ENCODE measurements around the gene MRPL12. TPM values are rescaled to one million over a fixed set of nuclear protein-coding genes. Genes with fewer than 3 reads are reported as not detected.

MRPL12 gene
- total RNA-seq, result 7.2 and 10.0 TPM in 2 replicates

GRCh38 chr17:81702934-81703746 lies at the start of gene MRPL12:
MRPL12 (plus strand) TSS chr17:81703367; CDS start chr17:81703502, 135 bp downstream.

DNA sequence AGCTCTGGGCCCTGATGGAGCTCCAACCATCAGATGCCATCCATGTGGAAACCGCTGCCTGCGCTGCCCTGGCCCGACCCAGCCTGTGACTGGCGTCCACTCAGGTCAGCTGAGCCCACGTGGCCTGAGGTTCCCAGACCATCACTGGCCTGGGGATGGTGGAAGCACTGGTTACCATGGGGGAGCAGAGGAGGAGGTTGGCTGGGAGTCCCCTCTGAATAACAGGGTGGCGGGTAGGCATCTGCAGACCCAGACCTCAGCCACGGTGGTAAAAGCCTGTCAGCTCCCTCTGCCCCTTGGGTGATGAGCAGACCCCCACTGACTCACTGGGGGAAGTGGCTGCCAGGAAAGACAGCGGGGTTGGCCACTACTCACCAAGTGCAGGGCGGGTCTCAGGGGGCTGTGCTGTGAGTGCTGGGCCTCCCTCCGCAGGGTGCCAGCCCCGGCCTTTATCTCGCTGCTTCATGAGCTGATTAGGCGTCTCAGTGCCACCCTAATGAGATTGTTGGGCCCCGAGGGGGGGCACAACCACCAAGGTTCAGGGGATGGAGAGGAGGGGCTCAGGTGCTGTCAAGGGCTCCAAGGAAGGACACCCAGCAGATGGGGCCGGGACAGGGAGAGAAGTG lies 46.9 kb upstream of the MRPL12 start, which contains the start of gene PDE6G:
PDE6G (minus strand) TSS at position 425 of the 626 bp plus-strand sequence. CDS start 3,237 bp downstream, outside the sequence.

DNA sequence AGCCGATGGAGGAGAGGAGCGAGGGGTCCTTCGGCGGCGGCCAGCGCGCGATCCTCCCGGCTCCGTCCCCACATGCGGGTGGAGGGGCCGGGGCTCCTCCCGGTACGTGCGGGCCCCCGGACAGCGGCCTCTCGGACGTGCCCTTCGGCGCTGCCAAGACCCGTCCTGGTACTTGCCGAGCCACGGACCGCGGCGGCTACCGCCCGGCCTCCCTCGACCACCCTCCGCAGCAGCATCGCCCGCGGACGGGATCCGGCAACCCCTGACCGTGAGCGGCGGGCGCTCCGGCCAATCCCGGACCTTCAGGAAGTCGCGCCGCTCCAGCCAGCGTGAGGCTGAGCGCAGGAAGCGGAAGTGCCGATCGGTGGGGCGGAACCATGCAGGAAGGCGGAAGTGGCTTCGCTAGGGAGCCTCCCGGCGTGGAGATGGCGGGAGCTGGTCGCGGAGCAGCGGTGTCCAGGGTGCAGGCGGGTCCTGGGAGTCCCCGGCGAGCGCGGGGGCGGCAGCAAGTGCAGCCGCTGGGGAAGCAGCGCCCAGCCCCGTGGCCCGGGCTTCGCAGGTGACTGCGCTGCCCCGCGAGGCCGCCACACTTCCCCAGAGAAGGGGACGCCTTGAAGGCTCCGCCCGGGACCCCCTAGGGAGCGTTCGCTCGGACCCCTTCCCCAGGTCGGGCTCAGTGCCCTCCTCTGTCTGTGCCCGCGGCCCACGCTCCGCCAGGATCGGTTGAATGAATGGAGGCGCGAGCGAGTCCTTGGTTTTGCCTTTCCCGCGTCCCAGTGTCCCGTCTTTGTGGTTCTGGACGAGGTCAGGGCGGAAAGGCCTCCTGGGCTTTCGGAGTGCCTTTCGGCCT lies 36.6 kb upstream of the MRPL12 start, which contains the start of the genes CCDC137 and OXLD1:
CCDC137 (plus strand) TSS at position 396 of the 850 bp plus-strand sequence; CDS start at position 426, 30 bp downstream.
OXLD1 (minus strand) TSS at position 264 of the 850 bp plus-strand sequence; CDS start at position 236, 28 bp downstream.

GRCh38 chr17:81683584-81684441 lies 19.4 kb upstream of the MRPL12 start, which contains the start of the genes ARL16 and HGS:
ARL16 (minus strand) TSS chr17:81683797; CDS start chr17:81683753, 44 bp downstream.
HGS (plus strand) TSS chr17:81684011; CDS start chr17:81684067, 56 bp downstream.

GRCh38 chr17:81711814-81712467 lies 8.8 kb downstream of the MRPL12 start, which contains the start of gene SLC25A10:
SLC25A10 (plus strand) TSS chr17:81712284; CDS start chr17:81712427, 143 bp downstream.

Other genes starting within 250 kb of the MRPL12 start
- 10,617 and 11,641 TPM in 2 replicates for gene ACTG1, start 190.6 kb upstream of the MRPL12 start, total RNA-seq
- 2.0 and 11.0 TPM in 2 replicates for gene FSCN2, start 175.0 kb upstream of the MRPL12 start, total RNA-seq
- 19.3 and 22.9 TPM in 2 replicates for gene FAAP100, start 151.0 kb upstream of the MRPL12 start, total RNA-seq
- gene NPLOC4, start 66.3 kb upstream of the MRPL12 start, total RNA-seq, result 91.2 and 127 TPM in 2 replicates
- gene TSPAN10, start 66.2 kb upstream of the MRPL12 start, total RNA-seq, result 3.6 TPM in 2 replicates
- not detected in 2 replicates for gene PDE6G, start 46.8 kb upstream of the MRPL12 start, total RNA-seq
- 21.6 and 23.7 TPM in 2 replicates for gene OXLD1, start 36.8 kb upstream of the MRPL12 start, total RNA-seq
- 5.4 and 6.8 TPM in 2 replicates for gene CCDC137, start 36.6 kb upstream of the MRPL12 start, total RNA-seq
- 17.1 and 18.2 TPM in 2 replicates for gene ARL16, start 19.6 kb upstream of the MRPL12 start, total RNA-seq
- gene HGS, start 19.4 kb upstream of the MRPL12 start, total RNA-seq, result 75.7 and 112 TPM in 2 replicates
- 5.5 and 8.6 TPM in 2 replicates for gene SLC25A10, start 8.9 kb downstream of the MRPL12 start, total RNA-seq
- not detected in 2 replicates for gene GCGR, start 100.8 kb downstream of the MRPL12 start, total RNA-seq
- 122 and 125 TPM in 2 replicates for gene MCRIP1, start 129.9 kb downstream of the MRPL12 start, total RNA-seq
- not detected in 2 replicates for gene PPP1R27, start 131.7 kb downstream of the MRPL12 start, total RNA-seq
- gene P4HB, start 157.2 kb downstream of the MRPL12 start, total RNA-seq, result 3,676 and 4,428 TPM in 2 replicates
- gene ARHGDIA, start 168.0 kb downstream of the MRPL12 start, total RNA-seq, result 216 and 298 TPM in 2 replicates
- gene ALYREF, start 188.2 kb downstream of the MRPL12 start, total RNA-seq, result 64.1 and 80.7 TPM in 2 replicates
- 106 TPM in 2 replicates for gene ANAPC11, start 188.4 kb downstream of the MRPL12 start, total RNA-seq
- gene NPB, start 198.9 kb downstream of the MRPL12 start, total RNA-seq, result 0.39 and 0.92 TPM in 2 replicates
- gene PCYT2, start 208.0 kb downstream of the MRPL12 start, total RNA-seq, result 29.5 and 50.7 TPM in 2 replicates
- gene SIRT7, start 214.8 kb downstream of the MRPL12 start, total RNA-seq, result 12.8 and 20.4 TPM in 2 replicates
- gene MAFG, start 224.4 kb downstream of the MRPL12 start, total RNA-seq, result 21.5 and 38.8 TPM in 2 replicates
- 140 and 202 TPM in 2 replicates for gene PYCR1, start 233.9 kb downstream of the MRPL12 start, total RNA-seq
- gene MYADML2, start 243.9 kb downstream of the MRPL12 start, total RNA-seq, result not detected in 2 replicates

Data from smooth muscle cell of the pulmonary artery (primary cell).